Epithelial cell of umbilical artery (primary cell): ENCODE results near the gene NPIPA3. TPM values are rescaled to one million over a fixed set of nuclear protein-coding genes. Genes with fewer than 3 reads are reported as not detected.

ENCODE experiments used
- total RNA-seq: library from RNA; depleted of rRNA; stranded (reverse); fragments of >200 nt; gene quantifications from 2 replicates; pipeline ENCODE4 v1.2.3, GENCODE V29; 2014

The NPIPA3 gene
- total RNA-seq = 0.32 and 2.1 TPM in 2 replicates

DNA sequence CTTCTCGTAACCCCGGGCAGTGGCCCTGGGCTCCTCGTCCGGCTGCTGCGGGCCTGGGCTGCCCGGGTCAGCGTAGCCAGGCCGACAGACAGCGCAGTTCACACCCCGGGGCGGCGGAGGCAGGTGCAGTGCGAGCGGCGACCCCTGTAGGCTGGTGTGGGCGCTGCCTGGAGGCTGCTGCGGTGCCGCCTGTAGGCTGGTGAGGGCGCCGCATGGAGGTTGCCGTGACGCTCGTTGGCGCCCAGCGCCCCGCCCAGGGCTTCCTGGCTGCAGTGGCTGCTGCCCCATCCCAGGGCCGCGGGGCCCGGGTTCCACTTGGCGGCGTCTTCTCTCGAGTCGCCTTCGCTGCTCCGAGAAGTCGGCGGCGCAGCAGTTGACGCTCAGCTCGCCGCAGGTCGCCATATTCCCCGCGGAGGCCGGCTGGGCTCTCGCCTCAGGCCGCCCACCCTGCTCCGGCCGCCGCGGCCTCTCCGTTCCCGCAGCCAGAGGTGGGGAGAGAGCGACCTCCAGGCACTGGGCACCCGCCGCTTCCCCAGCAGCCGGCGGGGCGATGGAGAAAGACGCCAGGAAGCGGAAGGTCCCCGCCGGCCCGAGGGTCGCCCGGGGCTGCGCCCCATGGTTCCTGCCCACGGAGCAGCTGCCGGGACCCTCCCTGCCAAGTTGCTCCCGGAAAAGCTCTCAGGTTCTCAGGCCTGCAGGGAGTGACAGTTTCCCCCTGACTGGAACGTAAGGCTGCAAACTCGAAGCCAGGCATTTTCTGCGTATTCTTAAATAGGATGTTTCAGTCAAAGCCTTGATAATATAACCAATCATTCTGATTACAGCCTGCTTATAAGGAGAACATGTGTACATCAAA, at the start of gene NPIPA3:
NPIPA3 (plus strand) TSS at position 256 of the 856 bp plus-strand sequence. CDS start 5,533 bp downstream, outside the sequence.

DNA sequence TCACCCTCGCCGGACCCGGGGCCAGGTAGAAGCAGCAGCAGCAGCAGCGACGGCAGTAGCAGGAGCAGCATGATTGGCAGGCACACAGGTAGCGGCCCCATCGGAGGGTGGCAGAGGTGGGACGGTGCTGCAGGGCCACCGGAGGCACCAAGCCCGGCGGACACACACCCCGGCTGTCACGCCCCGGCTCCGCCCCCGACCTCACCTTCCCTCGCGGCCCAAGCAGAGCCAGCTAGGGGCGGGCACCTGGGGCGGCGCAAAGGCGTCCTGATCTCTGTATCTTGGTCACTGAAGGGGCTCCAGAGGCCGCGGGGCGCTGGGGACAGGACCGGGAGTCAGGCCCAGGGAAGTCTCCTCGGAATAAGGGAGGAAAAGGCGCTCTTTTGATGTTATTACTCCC, 9.1 kb upstream of the NPIPA3 start, which contains the start of gene PLA2G10:
PLA2G10 (minus strand) TSS at position 180 of the 400 bp plus-strand sequence; CDS start at position 101, 79 bp downstream.

DNA sequence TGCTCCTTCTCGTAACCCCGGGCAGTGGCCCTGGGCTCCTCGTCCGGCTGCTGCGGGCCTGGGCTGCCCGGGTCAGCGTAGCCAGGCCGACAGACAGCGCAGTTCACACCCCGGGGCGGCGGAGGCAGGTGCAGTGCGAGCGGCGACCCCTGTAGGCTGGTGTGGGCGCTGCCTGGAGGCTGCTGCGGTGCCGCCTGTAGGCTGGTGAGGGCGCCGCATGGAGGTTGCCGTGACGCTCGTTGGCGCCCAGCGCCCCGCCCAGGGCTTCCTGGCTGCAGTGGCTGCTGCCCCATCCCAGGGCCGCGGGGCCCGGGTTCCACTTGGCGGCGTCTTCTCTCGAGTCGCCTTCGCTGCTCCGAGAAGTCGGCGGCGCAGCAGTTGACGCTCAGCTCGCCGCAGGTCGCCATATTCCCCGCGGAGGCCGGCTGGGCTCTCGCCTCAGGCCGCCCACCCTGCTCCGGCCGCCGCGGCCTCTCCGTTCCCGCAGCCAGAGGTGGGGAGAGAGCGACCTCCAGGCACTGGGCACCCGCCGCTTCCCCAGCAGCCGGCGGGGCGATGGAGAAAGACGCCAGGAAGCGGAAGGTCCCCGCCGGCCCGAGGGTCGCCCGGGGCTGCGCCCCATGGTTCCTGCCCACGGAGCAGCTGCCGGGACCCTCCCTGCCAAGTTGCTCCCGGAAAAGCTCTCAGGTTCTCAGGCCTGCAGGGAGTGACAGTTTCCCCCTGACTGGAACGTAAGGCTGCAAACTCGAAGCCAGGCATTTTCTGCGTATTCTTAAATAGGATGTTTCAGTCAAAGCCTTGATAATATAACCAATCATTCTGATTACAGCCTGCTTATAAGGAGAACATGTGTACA, 39.3 kb downstream of the NPIPA3 start, which contains the start of gene NPIPA2:
NPIPA2 (plus strand) TSS at position 261 of the 856 bp plus-strand sequence. CDS start 5,533 bp downstream, outside the sequence.

Other genes starting within 250 kb of the NPIPA3 start
- 19.2 and 24.8 TPM in 2 replicates for gene PARN, start 73.2 kb upstream of the NPIPA3 start, total RNA-seq
- 128 and 142 TPM in 2 replicates for gene BFAR, start 70.5 kb upstream of the NPIPA3 start, total RNA-seq
- not detected in 2 replicates for gene PLA2G10, start 9.1 kb upstream of the NPIPA3 start, total RNA-seq
- 0.32 and 2.1 TPM in 2 replicates for gene NPIPA2, start 39.1 kb downstream of the NPIPA3 start, total RNA-seq
- gene NOMO1, start 130.3 kb downstream of the NPIPA3 start, total RNA-seq = 91.3 and 163 TPM in 2 replicates
- gene NPIPA1, start 234.0 kb downstream of the NPIPA3 start, total RNA-seq = 12.3 and 29.9 TPM in 2 replicates